Activated CD4-positive, alpha-beta T cell treated with anti-CD3 and anti-CD28 coated beads, Interleukin-2, amount 50 U/mL, for 16 hours (primary cell): ENCODE results near the gene MIDN.

ENCODE experiments used
- DNase-seq: peaks from one replicate; pipeline ENCODE4 v3.0.0-alpha.2; 2020

MIDN gene

GRCh38 chr19:1233115-1233667, 15.2 kb upstream of the MIDN start:
- DNase-seq, result no peak

GRCh38 chr19:1234051-1234954, 14.1 kb upstream of the MIDN start:
- DNase-seq, result no peak

- DNase-seq, result no peak
Measured at GRCh38 chr19:1234955-1235380, 13.4 kb upstream of the MIDN start.

- DNase-seq, result no peak
Measured at GRCh38 chr19:1235625-1236538, 12.5 kb upstream of the MIDN start.

GRCh38 chr19:1236576-1236975, 11.8 kb upstream of the MIDN start:
- DNase-seq, result no peak

- DNase-seq, result no peak
Measured at GRCh38 chr19:1237027-1237659, 11.2 kb upstream of the MIDN start.

GRCh38 chr19:1237754-1238368, 10.5 kb upstream of the MIDN start, which contains the start of gene CBARP:
TSS of gene CBARP (minus strand) at chr19:1238005. CDS start at chr19:1236100, 1,905 bp downstream.
- DNase-seq, result no peak

- DNase-seq, result no peak
Measured at GRCh38 chr19:1238369-1239303, 9.7 kb upstream of the MIDN start.

GRCh38 chr19:1239420-1239795, 9.0 kb upstream of the MIDN start:
- no peak for DNase-seq

- DNase-seq, result peak; percentile 93
Measured at GRCh38 chr19:1239796-1240737, 8.3 kb upstream of the MIDN start.

- no peak for DNase-seq
Measured at GRCh38 chr19:1240925-1241324, 7.5 kb upstream of the MIDN start.

- DNase-seq, result peak; percentile 96
Measured at GRCh38 chr19:1241417-1242095, 6.8 kb upstream of the MIDN start, which contains the start of gene ATP5F1D. TSS of gene ATP5F1D (plus strand) at chr19:1241751. CDS start at chr19:1241851, 100 bp downstream.

- peak; percentile 83 for DNase-seq
Measured at GRCh38 chr19:1243768-1244692, 4.4 kb upstream of the MIDN start.

- DNase-seq, result no peak
Measured at GRCh38 chr19:1244693-1245451, 3.5 kb upstream of the MIDN start.

- no peak for DNase-seq
Measured at GRCh38 chr19:1245494-1246264, 2.7 kb upstream of the MIDN start.
